OCI-LY1 (cell line): Measurements from ENCODE around the gene FAM228B.

Source experiments
- EZH2 ChIP-seq: fragments of 200-600 bp; sonication (generic), shearing (Covaris generic); IDR thresholded peaks from 2 replicates; pipeline ENCODE4 v1.8.0; 2017; ENCODE audit warnings: borderline replicate concordance, mixed run types, mild to moderate bottlenecking, antibody characterized with exemption, low read length, moderate library complexity, mixed read lengths
- TF ChIP-seq, protein P1 (sequence below): fragments of 200-600 bp; sonication (generic), shearing (Covaris generic); IDR thresholded peaks from 2 replicates; pipeline ENCODE4 v1.5.1; 2017; ENCODE audit warnings: mild to moderate bottlenecking, antibody characterized with exemption, low read length, moderate library complexity, mixed read lengths

DNA sequence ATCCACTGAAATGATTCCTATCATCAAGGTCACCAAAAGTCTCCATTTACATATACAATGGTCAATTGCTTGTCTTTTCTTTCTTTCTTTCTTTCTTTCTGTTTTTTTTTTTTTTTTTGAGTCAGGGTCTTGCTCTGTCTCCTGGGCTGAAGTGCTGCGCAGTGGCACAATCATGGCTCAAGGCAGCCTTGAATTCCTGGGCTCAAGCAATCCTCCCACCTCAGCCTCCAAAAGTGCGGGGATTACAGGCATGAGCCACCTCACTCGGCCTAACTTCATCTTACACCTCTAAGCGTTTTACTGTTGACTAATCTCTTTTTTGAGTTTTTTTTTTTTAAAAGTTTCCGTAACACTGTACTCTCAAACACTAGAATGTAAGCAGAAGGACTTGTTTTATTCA lies 48.0 kb upstream of the FAM228B start:
- TF ChIP-seq EZH2 = no peak
- TF ChIP-seq, protein P1, sequence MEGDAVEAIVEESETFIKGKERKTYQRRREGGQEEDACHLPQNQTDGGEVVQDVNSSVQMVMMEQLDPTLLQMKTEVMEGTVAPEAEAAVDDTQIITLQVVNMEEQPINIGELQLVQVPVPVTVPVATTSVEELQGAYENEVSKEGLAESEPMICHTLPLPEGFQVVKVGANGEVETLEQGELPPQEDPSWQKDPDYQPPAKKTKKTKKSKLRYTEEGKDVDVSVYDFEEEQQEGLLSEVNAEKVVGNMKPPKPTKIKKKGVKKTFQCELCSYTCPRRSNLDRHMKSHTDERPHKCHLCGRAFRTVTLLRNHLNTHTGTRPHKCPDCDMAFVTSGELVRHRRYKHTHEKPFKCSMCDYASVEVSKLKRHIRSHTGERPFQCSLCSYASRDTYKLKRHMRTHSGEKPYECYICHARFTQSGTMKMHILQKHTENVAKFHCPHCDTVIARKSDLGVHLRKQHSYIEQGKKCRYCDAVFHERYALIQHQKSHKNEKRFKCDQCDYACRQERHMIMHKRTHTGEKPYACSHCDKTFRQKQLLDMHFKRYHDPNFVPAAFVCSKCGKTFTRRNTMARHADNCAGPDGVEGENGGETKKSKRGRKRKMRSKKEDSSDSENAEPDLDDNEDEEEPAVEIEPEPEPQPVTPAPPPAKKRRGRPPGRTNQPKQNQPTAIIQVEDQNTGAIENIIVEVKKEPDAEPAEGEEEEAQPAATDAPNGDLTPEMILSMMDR = no peak
